ENCODE results near the gene SMYD1. TPM values are rescaled to one million over a fixed set of nuclear protein-coding genes. Genes with fewer than 3 reads are reported as not detected.

The SMYD1 gene
- total RNA-seq, 1 experiment from 2014 or later: not detected

- no peak for TF ChIP-seq ELF1 (IDR thresholded peaks at IDR 0.05; ENCODE audit: borderline replicate concordance, low read depth)
- no peak for TF ChIP-seq FOSL1 (IDR thresholded peaks at IDR 0.05; ENCODE audit: low read depth)
- TF ChIP-seq CTCF (IDR thresholded peaks at IDR 0.05 in 2 of 3, conservative IDR thresholded peaks at IDR 0.05 in 1 of 3; ENCODE audit: borderline replicate concordance in 1 of 3, insufficient read depth in 1 of 3, low read depth in 2 of 3, low read length in 2 of 3): no peak
- TF ChIP-seq JUND (IDR thresholded peaks at IDR 0.05): no peak
- no peak for TF ChIP-seq EGR1 (IDR thresholded peaks at IDR 0.05; ENCODE audit: low read depth)
- no peak for TF ChIP-seq POLR2A (IDR thresholded peaks at IDR 0.05; ENCODE audit: borderline replicate concordance, extremely low read depth, insufficient read depth, insufficient read length)
- no peak for TF ChIP-seq CEBPB (IDR thresholded peaks at IDR 0.05; ENCODE audit: low read depth)
- TF ChIP-seq REST (IDR thresholded peaks at IDR 0.05; ENCODE audit: low read depth): no peak
- no peak for TF ChIP-seq EZH2phosphoT487 (IDR thresholded peaks at IDR 0.05; ENCODE audit: borderline replicate concordance)
- TF ChIP-seq TCF7L2 (IDR thresholded peaks at IDR 0.05; ENCODE audit: borderline replicate concordance, extremely low read depth, insufficient read depth, insufficient read length): no peak
- no peak for TF ChIP-seq SP1 (IDR thresholded peaks at IDR 0.05; ENCODE audit: low read depth)
- no peak overlapping the region for H3K27ac ChIP-seq (ENCODE audit: low read depth, low read length)
- no peak overlapping the region for H3K4me2 ChIP-seq (ENCODE audit: low read length)
- ChIA-PET RAD21 (ENCODE audit: low non-redundant PET in 1 of 2, low total read pairs in 2 of 2, uncharacterized antibody in 2 of 2, unreplicated experiment in 2 of 2) (no interaction called here), POLR2A (no interaction called here), CTCF (no interaction called here)
- ATAC-seq (no peak), DNase-seq (ENCODE audit: low read depth, low spot score) (no peak)
- intact Hi-C loops (cut with micrococcal nuclease): no loop called here
- no peaks in the 10 kb centered on the region for H4K20me1 ChIP-seq (ENCODE audit: insufficient read depth)
- H3K9ac ChIP-seq (ENCODE audit: low read length): no peak overlapping the region
- H3K36me3 ChIP-seq (ENCODE audit: control insufficient read depth in 1 of 2, insufficient read depth in 2 of 2, low read length in 2 of 2): no peaks in the 10 kb centered on the region
- BruUV-seq (replicated peaks): no TSS peak
- H3K27me3 ChIP-seq (ENCODE audit: insufficient read depth, low read length): no peaks in the 10 kb centered on the region
- no peaks in the 10 kb centered on the region for H3K4me1 ChIP-seq (ENCODE audit: control insufficient read depth in 1 of 2, insufficient read depth in 2 of 2, low read length in 2 of 2)
- no peak overlapping the region for H2AFZ ChIP-seq (ENCODE audit: low read depth, low read length, poor library complexity, severe bottlenecking)
- no peaks in the 10 kb centered on the region for H3K9me3 ChIP-seq (ENCODE audit: control insufficient read depth in 1 of 2, insufficient read depth in 1 of 2, low read depth in 1 of 2, low read length in 2 of 2)
- H3K79me2 ChIP-seq (ENCODE audit: insufficient read depth, low read length): no peaks in the 10 kb centered on the region
- H3K9me2 ChIP-seq (ENCODE audit: insufficient read depth): no peaks in the 10 kb centered on the region
- H3K4me3 ChIP-seq (replicated peaks in 1 of 2; ENCODE audit: low read depth in 1 of 2, low read length in 2 of 2): no peak overlapping the region
Observed at GRCh38 chr2:88095022-88095421, 27.4 kb downstream of the SMYD1 start.

Data from HCT116 (cell line).